ENCODE data around the gene BLOC1S3. TPM values are rescaled to one million over a fixed set of nuclear protein-coding genes. Genes with fewer than 3 reads are reported as not detected.

Gene BLOC1S3
- total and polyA plus RNA-seq, 2 of the 4 experiments (the other 2 are of a cell fraction) = 1.1 to 4.9 TPM

- dilution Hi-C loops (cut with HindIII; ENCODE audit: low sequenced_read_pairs, unreplicated experiment) (no loop called here), intact Hi-C loops (cut with micrococcal nuclease) (no loop called here), in situ Hi-C loops (cut with MboI; ENCODE audit: low sequenced_read_pairs) (no loop called here)
- Histone ChIP-seq H3K56ac (ENCODE audit: extremely low read depth, insufficient read depth, low read length) (no peak overlapping the region), H2AFZ (replicated peaks; ENCODE audit: low read length, poor library complexity) (no peak overlapping the region), H3K23ac (ENCODE audit: low read depth, low read length) (no peak overlapping the region), H2BK120ac (ENCODE audit: low read depth, low read length) (no peak overlapping the region), H3K27ac (ENCODE audit: insufficient read depth, low read length) (no peak overlapping the region), H4K8ac (ENCODE audit: low read depth in 2 of 2, low read length in 2 of 2) (no peak overlapping the region), H3K9ac (ENCODE audit: low read depth, low read length) (no peak overlapping the region), H3K4me3 (ENCODE audit: insufficient read depth, low read depth, low read length) (no peak overlapping the region), H4K91ac (ENCODE audit: insufficient read depth, low read depth, low read length) (no peak overlapping the region), H2AK5ac (ENCODE audit: low read depth, low read length) (no peak overlapping the region), H3K9me3 (ENCODE audit: control insufficient read depth, insufficient read depth, low read length) (no peaks in the 10 kb centered on the region), H3K4me2 (ENCODE audit: low read depth, low read length) (no peak overlapping the region), H4K5ac (ENCODE audit: low read depth, low read length) (no peak overlapping the region), H2BK5ac (ENCODE audit: low read depth, low read length, poor library complexity, severe bottlenecking) (no peak overlapping the region), H3K27me3 (ENCODE audit: control insufficient read depth, insufficient read depth, low read length) (peaks cover 66% of the 10 kb centered on the region), H2BK20ac (ENCODE audit: low read depth, low read length) (no peak overlapping the region), H3K14ac (replicated peaks; ENCODE audit: low read depth, low read length) (no peak overlapping the region), H3K4me1 (ENCODE audit: control insufficient read depth, insufficient read depth, low read length) (peaks cover 2% of the 10 kb centered on the region; the same call in 1 of the 2 replicates), H3K36me3 (ENCODE audit: control insufficient read depth, insufficient read depth, low read length) (no peaks in the 10 kb centered on the region), H3K9me1 (ENCODE audit: insufficient read depth, low read length) (no peaks in the 10 kb centered on the region), H2BK15ac (ENCODE audit: low read depth, low read length) (no peak overlapping the region), H2AK9ac (replicated peaks; ENCODE audit: low read depth, low read length, poor library complexity) (no peak overlapping the region), H4K20me1 (ENCODE audit: insufficient read depth, low read length) (no peaks in the 10 kb centered on the region; the same call in 1 of the 2 replicates), H3K79me1 (ENCODE audit: low read depth in 1 of 2, low read length in 2 of 2) (no peaks in the 10 kb centered on the region), H3K18ac (ENCODE audit: low read depth, low read length) (no peak overlapping the region), H3K4ac (ENCODE audit: low read depth, low read length) (no peak overlapping the region)
- POLR2A ChIA-PET (ENCODE audit: unreplicated experiment) = interaction anchor here (0.7 kb wide), 1 partner anchor 16 kb away, joined by 23 read pairs; no protein-coding TSS in a partner anchor
- CTCF ChIA-PET = no interaction called here
- WGBS, 2 experiments (ENCODE audit: extremely low coverage in 2 of 2, insufficient read length in 1 of 2) = 88% methylated on average over 5 of the region's 18 CpGs; no CpG with 5 or more reads in 1 of the 2 experiments
- no peak for ATAC-seq (ENCODE audit: low read depth)
- no peak for DNase-seq
- TF ChIP-seq FOS (IDR thresholded peaks at IDR 0.05; ENCODE audit: low read depth, low read length) (no peak), MAZ (IDR thresholded peaks at IDR 0.05; ENCODE audit: borderline replicate concordance, low read depth, low read length) (no peak), SMC3 (IDR thresholded peaks at IDR 0.05; ENCODE audit: low read depth, low read length) (no peak), RCOR1 (IDR thresholded peaks at IDR 0.05; ENCODE audit: insufficient replicate concordance, low read length) (no peak), MAFK (IDR thresholded peaks at IDR 0.05; ENCODE audit: low read depth, low read length) (peak; percentile 88)
- BruUV-seq (replicated peaks) = no TSS peak
These were observed 40.5 kb downstream of the BLOC1S3 start for GRCh38 chr19:45218911-45219743.
